Suprapubic skin (tissue), 4 donors: Measurements from ENCODE around the gene CPNE4. TPM values are rescaled to one million over a fixed set of nuclear protein-coding genes. Genes with fewer than 3 reads are reported as not detected.

Source experiments
- DNase-seq, 2 donors: peaks; one replicate each; pipeline ENCODE4 v3.0.0-alpha.2; 2019; ENCODE audit warnings: low spot score in 2 of 2
- H3K27ac ChIP-seq: fragments of 200-600 bp; sonication (generic); one replicate; pipeline ENCODE4 v1.5.1; 2019
- H3K27me3 ChIP-seq: fragments of 200-600 bp; sonication (generic); one replicate; pipeline ENCODE4 v1.5.1; 2019
- H3K36me3 ChIP-seq: fragments of 200-600 bp; sonication (generic); one replicate; pipeline ENCODE4 v1.5.1; 2019
- H3K4me1 ChIP-seq: fragments of 200-600 bp; sonication (generic); one replicate; pipeline ENCODE4 v1.5.1; 2019
- H3K4me3 ChIP-seq: fragments of 200-600 bp; sonication (generic); one replicate; pipeline ENCODE4 v1.5.1; 2019; ENCODE audit warnings: mild to moderate bottlenecking
- H3K9me3 ChIP-seq: fragments of 200-600 bp; sonication (generic); one replicate; pipeline ENCODE4 v1.5.1; 2019
- EP300 ChIP-seq: sonication (generic); formaldehyde crosslinking; IDR thresholded peaks from one replicate; pipeline ENCODE4 v1.6.1; 2017; ENCODE audit warnings: antibody characterized with exemption
- POLR2A ChIP-seq, 2 donors: fragments of 450-650 bp; IDR thresholded peaks; one replicate each; pipeline ENCODE4 v1.6.1; 2017; ENCODE audit warnings: antibody characterized with exemption in 2 of 2, mild to moderate bottlenecking in 2 of 2, moderate library complexity in 2 of 2
- POLR2AphosphoS5 ChIP-seq, 3 donors: sonication (generic); formaldehyde crosslinking; IDR thresholded peaks; one replicate each; pipeline ENCODE4 v1.6.1; 2017; ENCODE audit warnings: antibody characterized with exemption in 3 of 3
- WGBS: methylation state at CpG from one replicate; pipeline ENCODE4 v1.1.5; 2018; 5-methylcytosine and 5-hydroxymethylcytosine counted together
- total RNA-seq, 4 donors: library from RNA; depleted of rRNA; stranded (reverse); fragments of >200 nt; gene quantifications; one replicate each; pipeline ENCODE4 v1.1.0, GENCODE V29; 2016
- TF ChIP-seq, protein P1 (sequence below), 2 donors: fragments of 200-600 bp in 1 of 2; fragments of 450-650 bp in 1 of 2; sonication (generic) in 1 of 2; IDR thresholded peaks; one replicate each; pipeline ENCODE4 v1.5.1; 2016 to 2019; ENCODE audit warnings: antibody characterized with exemption in 2 of 2, mild to moderate bottlenecking in 1 of 2, moderate library complexity in 1 of 2

Gene CPNE4
- total RNA-seq, 4 donors from 2014 or later = 0.32 to 1.1 TPM; not detected in 2

DNA sequence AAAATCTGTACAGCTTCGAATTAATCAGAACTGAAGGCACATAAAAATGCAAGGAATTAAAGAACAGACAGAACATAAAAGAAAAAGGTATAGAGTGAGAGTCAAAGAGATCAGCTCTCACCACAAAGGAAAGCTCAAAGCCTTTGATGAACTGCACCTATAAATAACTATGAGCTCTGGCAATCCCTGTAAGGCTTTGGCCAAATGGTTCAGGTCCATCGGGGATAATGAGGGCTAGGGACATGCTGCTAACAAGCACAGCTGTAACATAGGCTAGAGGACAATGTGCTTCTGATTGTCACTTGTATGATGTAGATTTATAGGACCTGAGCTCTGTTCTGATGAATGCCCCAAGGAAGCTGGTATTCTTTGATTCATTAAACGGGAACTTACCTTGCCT, 418.1 kb downstream of the CPNE4 start:
- H3K4me1 ChIP-seq = no peaks in the 10 kb centered on the region
- no peak for TF ChIP-seq POLR2A (IDR thresholded peaks at IDR 0.05)
- TF ChIP-seq POLR2AphosphoS5 (IDR thresholded peaks at IDR 0.05) = no peak
- TF ChIP-seq EP300 = no peak
- TF ChIP-seq, protein P1, sequence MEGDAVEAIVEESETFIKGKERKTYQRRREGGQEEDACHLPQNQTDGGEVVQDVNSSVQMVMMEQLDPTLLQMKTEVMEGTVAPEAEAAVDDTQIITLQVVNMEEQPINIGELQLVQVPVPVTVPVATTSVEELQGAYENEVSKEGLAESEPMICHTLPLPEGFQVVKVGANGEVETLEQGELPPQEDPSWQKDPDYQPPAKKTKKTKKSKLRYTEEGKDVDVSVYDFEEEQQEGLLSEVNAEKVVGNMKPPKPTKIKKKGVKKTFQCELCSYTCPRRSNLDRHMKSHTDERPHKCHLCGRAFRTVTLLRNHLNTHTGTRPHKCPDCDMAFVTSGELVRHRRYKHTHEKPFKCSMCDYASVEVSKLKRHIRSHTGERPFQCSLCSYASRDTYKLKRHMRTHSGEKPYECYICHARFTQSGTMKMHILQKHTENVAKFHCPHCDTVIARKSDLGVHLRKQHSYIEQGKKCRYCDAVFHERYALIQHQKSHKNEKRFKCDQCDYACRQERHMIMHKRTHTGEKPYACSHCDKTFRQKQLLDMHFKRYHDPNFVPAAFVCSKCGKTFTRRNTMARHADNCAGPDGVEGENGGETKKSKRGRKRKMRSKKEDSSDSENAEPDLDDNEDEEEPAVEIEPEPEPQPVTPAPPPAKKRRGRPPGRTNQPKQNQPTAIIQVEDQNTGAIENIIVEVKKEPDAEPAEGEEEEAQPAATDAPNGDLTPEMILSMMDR (IDR thresholded peaks at IDR 0.05) = no peak
- no peaks in the 10 kb centered on the region for H3K36me3 ChIP-seq
- no peaks in the 10 kb centered on the region for H3K9me3 ChIP-seq
- WGBS = 34% methylated on average over 3 of the region's 3 CpGs
- no peak overlapping the region for H3K4me3 ChIP-seq
- no peak overlapping the region for H3K27ac ChIP-seq
- no peak for DNase-seq
- no peaks in the 10 kb centered on the region for H3K27me3 ChIP-seq

DNA sequence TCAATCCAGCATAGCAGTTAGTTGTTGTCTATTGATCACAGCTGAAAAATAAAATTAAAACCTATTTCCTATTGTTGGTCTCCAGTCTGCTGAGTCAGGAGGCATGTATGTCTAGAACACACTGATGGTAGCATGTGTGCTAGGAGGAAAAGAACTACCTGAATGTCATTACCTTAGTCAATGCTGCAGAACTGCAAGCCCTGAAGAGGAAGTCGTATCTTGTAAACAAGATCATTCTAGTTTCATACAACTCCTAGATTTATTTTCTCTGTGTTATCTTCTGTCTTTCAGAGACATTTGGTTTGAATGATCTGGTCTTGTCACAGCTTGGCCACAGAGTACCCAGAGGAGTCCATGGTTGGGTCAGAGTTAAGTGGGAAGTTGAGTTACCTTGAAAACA, 422.1 kb downstream of the CPNE4 start:
- Histone ChIP-seq H3K4me3 (no peak overlapping the region), H3K9me3 (no peaks in the 10 kb centered on the region), H3K36me3 (no peaks in the 10 kb centered on the region), H3K27ac (no peak overlapping the region), H3K4me1 (no peaks in the 10 kb centered on the region), H3K27me3 (no peaks in the 10 kb centered on the region)
- 75% methylated on average over 1 of the region's 1 CpG for whole genome bisulfite sequencing
- DNase-seq = no peak
- TF ChIP-seq, protein P1 (IDR thresholded peaks at IDR 0.05) = no peak
- TF ChIP-seq POLR2AphosphoS5 (IDR thresholded peaks at IDR 0.05) (no peak), POLR2A (IDR thresholded peaks at IDR 0.05) (no peak), EP300 (no peak)

DNA sequence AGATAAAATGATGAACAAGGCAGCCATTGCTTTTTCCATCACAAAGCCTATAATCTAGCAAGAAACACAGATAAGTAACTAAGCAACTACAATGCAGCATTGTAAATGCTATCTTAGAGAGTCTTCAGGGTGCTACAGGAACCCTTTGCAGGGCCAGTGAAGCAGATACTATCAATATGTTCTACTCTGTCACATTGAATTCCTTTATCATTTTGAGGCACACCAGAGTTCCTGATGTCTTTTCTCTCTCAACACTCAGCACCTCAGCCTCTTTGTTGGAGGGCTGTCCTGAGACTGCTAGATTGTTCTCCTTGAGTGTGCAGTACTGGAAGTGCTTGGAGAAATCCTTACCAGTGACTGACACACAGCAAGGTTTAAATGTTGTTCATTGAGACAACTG, 424.6 kb downstream of the CPNE4 start:
- Histone ChIP-seq H3K4me1 (no peaks in the 10 kb centered on the region), H3K36me3 (no peaks in the 10 kb centered on the region), H3K27ac (no peak overlapping the region), H3K9me3 (no peaks in the 10 kb centered on the region), H3K27me3 (no peaks in the 10 kb centered on the region), H3K4me3 (no peak overlapping the region)
- no peak for DNase-seq
- TF ChIP-seq POLR2A (IDR thresholded peaks at IDR 0.05) (no peak), POLR2AphosphoS5 (IDR thresholded peaks at IDR 0.05) (no peak), EP300 (no peak)
- TF ChIP-seq, protein P1 (IDR thresholded peaks at IDR 0.05) = no peak

DNA sequence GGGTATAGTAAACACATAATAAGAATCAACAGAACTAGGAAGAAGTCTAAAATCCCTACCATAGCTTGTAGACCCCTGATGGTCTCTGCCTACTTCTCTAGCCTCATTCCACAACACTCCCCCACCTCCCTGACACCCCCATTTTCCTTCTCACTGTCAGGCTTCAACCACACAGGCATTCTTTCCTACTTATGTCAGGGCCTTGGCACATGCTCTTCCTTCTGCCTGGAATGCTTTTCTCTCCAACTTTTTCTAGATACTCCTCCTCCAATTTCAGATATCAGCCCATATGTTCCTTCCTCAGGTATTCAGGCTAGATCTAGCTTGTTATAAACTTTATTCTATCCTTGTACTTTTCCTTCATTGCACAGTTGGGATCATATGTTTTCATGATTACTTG, 426.1 kb downstream of the CPNE4 start:
- Histone ChIP-seq H3K27me3 (no peaks in the 10 kb centered on the region), H3K9me3 (no peaks in the 10 kb centered on the region), H3K4me1 (no peaks in the 10 kb centered on the region), H3K27ac (no peak overlapping the region), H3K4me3 (no peak overlapping the region), H3K36me3 (no peaks in the 10 kb centered on the region)
- TF ChIP-seq, protein P1 (IDR thresholded peaks at IDR 0.05) = no peak
- TF ChIP-seq EP300 (no peak), POLR2A (IDR thresholded peaks at IDR 0.05) (no peak), POLR2AphosphoS5 (IDR thresholded peaks at IDR 0.05) (no peak)
- no peak for DNase-seq

DNA sequence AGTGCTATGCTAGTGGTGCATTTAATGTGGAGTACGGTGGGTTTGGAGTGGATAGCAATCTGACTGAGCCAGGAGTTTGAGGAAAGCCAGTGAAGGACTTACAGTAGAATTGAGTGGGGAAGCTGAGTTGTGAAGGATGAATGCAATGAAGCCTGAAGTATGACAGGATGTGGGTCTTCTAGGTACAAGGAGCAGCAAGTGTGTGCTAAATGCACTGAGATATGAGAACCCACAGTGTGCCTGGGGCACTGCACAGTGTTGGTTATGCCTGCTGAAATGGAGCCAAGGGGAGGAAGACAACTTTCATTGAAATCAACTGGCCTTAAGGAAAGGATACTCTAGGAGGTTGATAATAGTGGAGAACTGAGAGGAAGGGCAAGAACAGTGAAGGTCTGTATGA, 426.5 kb downstream of the CPNE4 start:
- no peak for DNase-seq
- TF ChIP-seq EP300 (no peak), POLR2A (IDR thresholded peaks at IDR 0.05) (no peak), POLR2AphosphoS5 (IDR thresholded peaks at IDR 0.05) (no peak)
- TF ChIP-seq, protein P1 (IDR thresholded peaks at IDR 0.05) = no peak
- H3K4me1 ChIP-seq = no peaks in the 10 kb centered on the region
- H3K9me3 ChIP-seq = no peaks in the 10 kb centered on the region
- no peak overlapping the region for H3K27ac ChIP-seq
- no peaks in the 10 kb centered on the region for H3K36me3 ChIP-seq
- no peaks in the 10 kb centered on the region for H3K27me3 ChIP-seq
- no peak overlapping the region for H3K4me3 ChIP-seq
- 81% methylated on average over 1 of the region's 1 CpG for WGBS
